Smooth muscle cell (in vitro differentiated cells): ENCODE data around the gene CLTB. TPM values are rescaled to one million over a fixed set of nuclear protein-coding genes. Genes with fewer than 3 reads are reported as not detected.

Source experiments
- DNase-seq: peaks from one replicate; lab custom pipeline; 2025; ENCODE audit not compliant: unreplicated experiment; lab: John Stamatoyannopoulos, UW
- H2AFZ ChIP-seq: fragments of 200-600 bp; sonication (generic); 2 replicates; pipeline ENCODE4 v1.6.0; 2016; ENCODE audit warnings: antibody characterized with exemption, low read depth, mild to moderate bottlenecking
- H3F3A ChIP-seq: fragments of 200-600 bp; sonication (generic); 2 replicates; pipeline ENCODE4 v1.6.0; 2017; ENCODE audit warnings: antibody characterized with exemption, low read depth
- H3K27ac ChIP-seq: fragments of 200-600 bp; sonication (generic); 2 replicates; pipeline ENCODE4 v1.5.1; 2016; ENCODE audit warnings: low read depth, mild to moderate bottlenecking
- H3K27me3 ChIP-seq: fragments of 200-600 bp; sonication (generic); 2 replicates; pipeline ENCODE4 v1.6.1; 2016; ENCODE audit warnings: low read depth, mild to moderate bottlenecking
- H3K36me3 ChIP-seq: fragments of 200-600 bp; sonication (generic); 2 replicates; pipeline ENCODE4 v1.5.1; 2016; ENCODE audit warnings: low read depth
- H3K4me1 ChIP-seq: fragments of 200-600 bp; sonication (generic); 2 replicates; pipeline ENCODE4 v1.5.1; 2016; ENCODE audit warnings: low read depth
- H3K4me2 ChIP-seq: fragments of 200-600 bp; sonication (generic); 2 replicates; pipeline ENCODE4 v1.6.0; 2016; ENCODE audit warnings: mild to moderate bottlenecking
- H3K4me3 ChIP-seq: fragments of 200-600 bp; sonication (generic); 2 replicates; pipeline ENCODE4 v1.5.1; 2016; ENCODE audit warnings: mild to moderate bottlenecking
- H3K79me2 ChIP-seq: fragments of 200-600 bp; sonication (generic); 2 replicates; pipeline ENCODE4 v1.6.0; 2016; ENCODE audit warnings: low read depth, mild to moderate bottlenecking
- H3K9ac ChIP-seq: fragments of 200-600 bp; sonication (generic); 2 replicates; pipeline ENCODE4 v1.6.0; 2016; ENCODE audit warnings: low read depth
- H3K9me3 ChIP-seq: fragments of 200-600 bp; sonication (generic); replicated peaks from 2 replicates; pipeline ENCODE4 v1.5.1; 2016; ENCODE audit warnings: low read depth
- H4K20me1 ChIP-seq: fragments of 200-600 bp; sonication (generic); 2 replicates; pipeline ENCODE4 v1.6.0; 2016; ENCODE audit warnings: low read depth
- WGBS: methylation state at CpG from one replicate; pipeline ENCODE4 v1.1.7; 2016; ENCODE audit warnings: low lambda C conversion rate; 5-methylcytosine and 5-hydroxymethylcytosine counted together
- polyA plus RNA-seq: library from polyadenylated mRNA; unstranded; fragments of >200 nt; fragmentation: Nextera tagmentation; extraction: Ambion mirVana; gene quantifications from 2 replicates; pipeline ENCODE4 v1.2.1, GENCODE V29; 2016
- total RNA-seq: library from RNA; depleted of rRNA; stranded (reverse); fragments of >200 nt; gene quantifications from 2 replicates; pipeline ENCODE4 v1.2.3, GENCODE V29; 2014
- TF ChIP-seq, protein P1 (sequence below): fragments of 200-600 bp; sonication (generic); IDR thresholded peaks from 2 replicates; pipeline ENCODE4 v1.5.1; 2017; ENCODE audit warnings: borderline replicate concordance, mild to moderate bottlenecking, antibody characterized with exemption; ENCODE audit not compliant: insufficient read depth, poor library complexity, severe bottlenecking

CLTB gene
- total and polyA plus RNA-seq, 2 experiments from 2014 or later, result 107 to 125 TPM

DNA sequence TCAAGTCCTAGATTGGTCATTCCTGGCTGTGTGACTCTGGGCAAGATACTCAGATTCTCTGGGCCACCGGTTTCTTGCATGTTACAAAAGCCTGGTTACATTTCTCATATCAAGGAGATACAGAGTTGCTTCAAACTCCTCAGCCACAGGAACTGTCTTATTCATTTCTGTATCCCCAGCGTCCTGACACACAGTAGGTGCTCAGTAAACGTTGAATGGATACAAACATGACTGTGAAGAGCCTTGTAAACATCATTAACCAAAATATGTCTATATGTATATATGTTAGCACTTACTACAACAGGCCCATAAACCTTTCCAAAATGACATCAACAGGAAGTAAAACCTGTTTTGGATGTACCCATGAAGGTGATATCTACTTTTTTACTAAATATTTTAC is 1.6 kb downstream of the CLTB start:
- TF ChIP-seq, protein P1, sequence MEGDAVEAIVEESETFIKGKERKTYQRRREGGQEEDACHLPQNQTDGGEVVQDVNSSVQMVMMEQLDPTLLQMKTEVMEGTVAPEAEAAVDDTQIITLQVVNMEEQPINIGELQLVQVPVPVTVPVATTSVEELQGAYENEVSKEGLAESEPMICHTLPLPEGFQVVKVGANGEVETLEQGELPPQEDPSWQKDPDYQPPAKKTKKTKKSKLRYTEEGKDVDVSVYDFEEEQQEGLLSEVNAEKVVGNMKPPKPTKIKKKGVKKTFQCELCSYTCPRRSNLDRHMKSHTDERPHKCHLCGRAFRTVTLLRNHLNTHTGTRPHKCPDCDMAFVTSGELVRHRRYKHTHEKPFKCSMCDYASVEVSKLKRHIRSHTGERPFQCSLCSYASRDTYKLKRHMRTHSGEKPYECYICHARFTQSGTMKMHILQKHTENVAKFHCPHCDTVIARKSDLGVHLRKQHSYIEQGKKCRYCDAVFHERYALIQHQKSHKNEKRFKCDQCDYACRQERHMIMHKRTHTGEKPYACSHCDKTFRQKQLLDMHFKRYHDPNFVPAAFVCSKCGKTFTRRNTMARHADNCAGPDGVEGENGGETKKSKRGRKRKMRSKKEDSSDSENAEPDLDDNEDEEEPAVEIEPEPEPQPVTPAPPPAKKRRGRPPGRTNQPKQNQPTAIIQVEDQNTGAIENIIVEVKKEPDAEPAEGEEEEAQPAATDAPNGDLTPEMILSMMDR, result no peak
- H3F3A ChIP-seq, result peaks cover 9% of the 10 kb centered on the region
- H3K9ac ChIP-seq, result peak overlapping the region; percentile 99
- H3K4me2 ChIP-seq, result peak overlapping the region; percentile 96
- no peaks in the 10 kb centered on the region for H3K9me3 ChIP-seq
- H4K20me1 ChIP-seq, result peaks cover 57% of the 10 kb centered on the region
- H2AFZ ChIP-seq, result no peak overlapping the region
- H3K27ac ChIP-seq, result peak overlapping the region; percentile 96
- DNase-seq, result no peak
- no peaks in the 10 kb centered on the region for H3K4me1 ChIP-seq
- H3K27me3 ChIP-seq, result no peaks in the 10 kb centered on the region
- peaks cover 16% of the 10 kb centered on the region for H3K79me2 ChIP-seq
- WGBS, result 90% methylated on average over 3 of the region's 3 CpGs
- no peaks in the 10 kb centered on the region for H3K36me3 ChIP-seq
- H3K4me3 ChIP-seq, result peak overlapping the region; percentile 99

GRCh38 chr5:176413709-176414191 is 2.6 kb downstream of the CLTB start:
- WGBS, result 97% methylated on average over 7 of the region's 7 CpGs
- DNase-seq, result no peak
- Histone ChIP-seq H3K4me3 (peak overlapping the region; percentile 99), H2AFZ (no peak overlapping the region), H3K4me1 (no peaks in the 10 kb centered on the region), H3K9me3 (no peaks in the 10 kb centered on the region), H4K20me1 (peaks cover 61% of the 10 kb centered on the region), H3K36me3 (no peaks in the 10 kb centered on the region), H3K9ac (peak overlapping the region; percentile 99), H3F3A (peaks cover 9% of the 10 kb centered on the region), H3K27ac (peak overlapping the region; percentile 96), H3K27me3 (no peaks in the 10 kb centered on the region), H3K79me2 (peaks cover 16% of the 10 kb centered on the region), H3K4me2 (peak overlapping the region; percentile 96)
- TF ChIP-seq, protein P1, result no peak

GRCh38 chr5:176413255-176413565 is 3.1 kb downstream of the CLTB start:
- no peaks in the 10 kb centered on the region for H3K9me3 ChIP-seq
- H4K20me1 ChIP-seq, result peaks cover 61% of the 10 kb centered on the region
- no peak for DNase-seq
- H3K79me2 ChIP-seq, result peaks cover 16% of the 10 kb centered on the region
- H3K36me3 ChIP-seq, result no peaks in the 10 kb centered on the region
- H3F3A ChIP-seq, result peaks cover 9% of the 10 kb centered on the region
- H3K27ac ChIP-seq, result peak overlapping the region; percentile 96
- no peaks in the 10 kb centered on the region for H3K4me1 ChIP-seq
- H3K27me3 ChIP-seq, result no peaks in the 10 kb centered on the region
- TF ChIP-seq, protein P1, result no peak
- WGBS, result 71% methylated on average over 2 of the region's 2 CpGs
- H3K4me3 ChIP-seq, result no peak overlapping the region
- H3K9ac ChIP-seq, result no peak overlapping the region
- H3K4me2 ChIP-seq, result peak overlapping the region; percentile 96
- H2AFZ ChIP-seq, result no peak overlapping the region

GRCh38 chr5:176412517-176413254 is 3.7 kb downstream of the CLTB start:
- Histone ChIP-seq H3K4me2 (peak overlapping the region; percentile 96), H3K9ac (no peak overlapping the region), H2AFZ (no peak overlapping the region), H3K4me1 (no peaks in the 10 kb centered on the region), H3K27me3 (no peaks in the 10 kb centered on the region), H3K36me3 (no peaks in the 10 kb centered on the region), H3K27ac (peak overlapping the region; percentile 96), H3K9me3 (no peaks in the 10 kb centered on the region), H4K20me1 (peaks cover 66% of the 10 kb centered on the region), H3K4me3 (no peak overlapping the region), H3F3A (peaks cover 9% of the 10 kb centered on the region), H3K79me2 (peaks cover 16% of the 10 kb centered on the region)
- DNase-seq, result no peak
- WGBS, result 84% methylated on average over 10 of the region's 10 CpGs
- TF ChIP-seq, protein P1, result no peak
